ENCODE measurements around the gene CCDC188. TPM values are rescaled to one million over a fixed set of nuclear protein-coding genes. Genes with fewer than 3 reads are reported as not detected.
A peak's percentile ranks its signal among the peaks of the same experiment; 100 is the strongest.

CCDC188 gene
- total RNA-seq, 1 donor from 2014 or later, result 8.6 TPM

DNA sequence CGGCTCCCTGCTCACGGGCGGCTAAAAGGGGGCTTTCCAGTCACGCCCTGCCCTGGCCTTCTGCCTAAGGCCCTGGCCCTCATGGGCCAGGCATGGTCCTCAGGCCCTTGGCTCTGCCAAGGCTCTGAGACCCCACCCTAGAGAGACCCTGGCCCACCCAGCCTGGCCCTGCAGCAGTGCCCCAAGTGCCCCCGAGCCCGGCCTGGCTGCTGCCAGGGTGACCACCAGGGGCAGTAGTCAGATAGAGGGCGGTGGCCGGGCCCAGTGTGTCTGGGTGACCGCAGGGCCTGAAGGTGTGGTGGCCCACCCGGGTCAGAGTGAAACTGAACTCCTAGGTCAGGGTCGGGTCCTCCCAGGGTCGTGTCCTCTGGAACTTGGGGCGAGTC, 29.4 kb upstream of the CCDC188 start:
- peaks cover 4% of the 10 kb centered on the region for H3K4me1 Mint-ChIP-seq

DNA sequence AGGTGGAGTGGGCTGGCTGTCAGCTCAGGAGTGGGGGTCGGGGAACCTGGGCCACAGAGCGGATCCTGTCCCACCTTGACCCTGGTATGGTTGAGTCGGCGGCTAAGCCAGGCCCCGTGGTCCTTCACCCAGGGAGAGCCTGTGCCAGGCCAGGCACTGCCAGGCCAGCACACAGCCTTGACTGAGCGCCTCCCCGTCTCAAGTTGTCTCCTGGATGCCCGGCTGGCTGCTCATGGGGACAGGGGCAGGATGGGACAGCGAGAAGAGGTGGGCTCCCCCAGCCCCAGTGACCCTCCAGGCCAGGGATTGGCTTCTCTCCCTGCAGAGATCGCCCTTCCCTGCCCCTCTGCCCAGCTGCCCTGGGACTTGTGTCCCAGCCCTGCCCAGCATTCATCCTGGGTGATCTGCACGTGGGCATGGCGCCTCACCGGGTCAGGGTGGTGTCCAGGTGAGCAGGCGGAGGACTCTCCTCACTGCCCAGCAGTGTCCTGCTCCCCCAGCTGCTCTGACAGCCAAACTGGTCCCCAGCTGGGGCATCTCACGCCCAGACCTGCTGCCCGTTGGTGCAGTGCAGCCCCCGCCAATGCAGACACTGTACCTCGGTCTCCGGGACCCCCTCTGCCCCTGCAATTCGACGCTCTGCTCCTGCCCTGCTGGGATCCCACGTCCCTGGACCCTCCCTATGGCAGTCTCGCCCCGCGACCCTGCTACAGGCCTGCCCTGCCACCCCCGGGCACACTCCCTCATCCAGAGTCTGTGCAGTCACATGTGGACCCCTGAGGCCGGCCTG, 28.8 kb upstream of the CCDC188 start:
- no peaks in the 10 kb centered on the region for H3K9me3 Mint-ChIP-seq
- H3K27me3 Mint-ChIP-seq (ENCODE audit: low read depth), result no peaks in the 10 kb centered on the region
- TF ChIP-seq, protein P1, sequence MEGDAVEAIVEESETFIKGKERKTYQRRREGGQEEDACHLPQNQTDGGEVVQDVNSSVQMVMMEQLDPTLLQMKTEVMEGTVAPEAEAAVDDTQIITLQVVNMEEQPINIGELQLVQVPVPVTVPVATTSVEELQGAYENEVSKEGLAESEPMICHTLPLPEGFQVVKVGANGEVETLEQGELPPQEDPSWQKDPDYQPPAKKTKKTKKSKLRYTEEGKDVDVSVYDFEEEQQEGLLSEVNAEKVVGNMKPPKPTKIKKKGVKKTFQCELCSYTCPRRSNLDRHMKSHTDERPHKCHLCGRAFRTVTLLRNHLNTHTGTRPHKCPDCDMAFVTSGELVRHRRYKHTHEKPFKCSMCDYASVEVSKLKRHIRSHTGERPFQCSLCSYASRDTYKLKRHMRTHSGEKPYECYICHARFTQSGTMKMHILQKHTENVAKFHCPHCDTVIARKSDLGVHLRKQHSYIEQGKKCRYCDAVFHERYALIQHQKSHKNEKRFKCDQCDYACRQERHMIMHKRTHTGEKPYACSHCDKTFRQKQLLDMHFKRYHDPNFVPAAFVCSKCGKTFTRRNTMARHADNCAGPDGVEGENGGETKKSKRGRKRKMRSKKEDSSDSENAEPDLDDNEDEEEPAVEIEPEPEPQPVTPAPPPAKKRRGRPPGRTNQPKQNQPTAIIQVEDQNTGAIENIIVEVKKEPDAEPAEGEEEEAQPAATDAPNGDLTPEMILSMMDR (conservative IDR thresholded peaks at IDR 0.05), result no peak
- no peak for DNase-seq (ENCODE audit: low read depth, low spot score)
- peaks cover 4% of the 10 kb centered on the region for H3K4me1 Mint-ChIP-seq
- no peak overlapping the region for H3K4me3 Mint-ChIP-seq
- H3K36me3 Mint-ChIP-seq (ENCODE audit: low read depth), result no peaks in the 10 kb centered on the region
- H3K27ac Mint-ChIP-seq (ENCODE audit: unreplicated experiment), result no peak overlapping the region

More for the DNA sequence above, 29.4 kb upstream of the CCDC188 start:
- no peaks in the 10 kb centered on the region for H3K36me3 Mint-ChIP-seq (ENCODE audit: low read depth)
- no peak overlapping the region for H3K4me3 Mint-ChIP-seq
- TF ChIP-seq, protein P1 (conservative IDR thresholded peaks at IDR 0.05), result peak; percentile 43
- H3K9me3 Mint-ChIP-seq, result no peaks in the 10 kb centered on the region
- no peak for DNase-seq (ENCODE audit: low read depth, low spot score)
- no peak overlapping the region for H3K27ac Mint-ChIP-seq (ENCODE audit: unreplicated experiment)
- no peaks in the 10 kb centered on the region for H3K27me3 Mint-ChIP-seq (ENCODE audit: low read depth)

DNA sequence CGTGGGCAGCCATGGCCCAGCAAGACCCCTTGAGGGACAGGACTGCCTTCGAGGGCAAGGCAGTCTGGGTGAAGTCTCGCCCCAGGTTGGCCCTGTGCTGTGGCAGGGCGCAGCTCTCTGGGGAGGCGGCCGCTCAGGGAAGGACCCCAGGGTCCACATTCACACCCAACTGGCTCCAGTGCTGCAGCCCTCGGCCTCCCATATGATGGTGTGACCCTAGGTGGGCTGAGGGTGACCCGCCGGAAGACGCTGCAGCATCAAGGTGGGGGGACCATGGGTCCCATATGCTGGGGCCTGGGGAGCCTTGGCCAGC, 28.0 kb upstream of the CCDC188 start:
- Mint-ChIP-seq H3K27me3 (ENCODE audit: low read depth) (no peaks in the 10 kb centered on the region), H3K36me3 (ENCODE audit: low read depth) (no peaks in the 10 kb centered on the region), H3K4me3 (no peak overlapping the region), H3K9me3 (no peaks in the 10 kb centered on the region), H3K4me1 (peaks cover 4% of the 10 kb centered on the region), H3K27ac (ENCODE audit: unreplicated experiment) (no peak overlapping the region)
- TF ChIP-seq, protein P1 (conservative IDR thresholded peaks at IDR 0.05), result no peak
- no peak for DNase-seq (ENCODE audit: low read depth, low spot score)

GRCh38 chr22:20178075-20178914, 27.4 kb upstream of the CCDC188 start:
- Mint-ChIP-seq H3K4me3 (no peak overlapping the region), H3K36me3 (ENCODE audit: low read depth) (no peaks in the 10 kb centered on the region), H3K9me3 (no peaks in the 10 kb centered on the region), H3K4me1 (peaks cover 4% of the 10 kb centered on the region), H3K27me3 (ENCODE audit: low read depth) (no peaks in the 10 kb centered on the region), H3K27ac (ENCODE audit: unreplicated experiment) (no peak overlapping the region)
- TF ChIP-seq, protein P1 (conservative IDR thresholded peaks at IDR 0.05), result no peak
- no peak for DNase-seq (ENCODE audit: low read depth, low spot score)

DNA sequence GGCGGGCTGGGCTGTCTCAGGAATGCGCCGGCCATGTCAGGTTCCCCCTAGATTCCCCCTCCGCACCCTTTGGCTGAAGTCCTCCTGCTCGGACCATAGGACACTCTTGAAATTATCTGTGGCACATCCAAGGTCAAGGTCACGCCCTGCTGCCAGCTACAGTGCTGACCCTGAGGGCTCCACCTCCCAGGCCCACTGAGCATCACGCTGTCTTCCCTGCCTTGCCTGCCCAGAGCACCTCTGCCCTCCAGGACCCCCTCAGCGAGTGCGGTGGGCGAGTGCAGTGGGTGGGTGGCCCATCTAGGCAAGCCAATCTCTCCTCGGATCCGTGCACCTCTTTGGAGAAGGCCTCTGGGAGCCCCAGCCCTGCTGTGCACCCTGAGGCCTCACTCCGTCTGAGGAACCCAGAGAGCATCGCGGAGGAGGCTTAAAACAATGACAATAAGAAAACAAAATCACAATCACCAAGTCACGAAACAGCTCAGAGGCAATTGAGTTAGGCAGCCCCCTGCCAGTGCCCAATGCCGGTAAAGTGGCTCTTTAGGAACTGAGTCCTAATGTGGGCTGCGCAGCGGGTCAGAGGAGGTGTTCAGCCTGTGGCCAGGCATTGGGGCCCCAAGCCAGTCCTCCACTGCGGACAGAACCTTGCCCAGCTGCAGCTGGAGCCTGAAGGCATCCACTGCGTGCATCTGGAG, 26.5 kb upstream of the CCDC188 start:
- no peaks in the 10 kb centered on the region for H3K27me3 Mint-ChIP-seq (ENCODE audit: low read depth)
- no peaks in the 10 kb centered on the region for H3K9me3 Mint-ChIP-seq
- peaks cover 4% of the 10 kb centered on the region for H3K4me1 Mint-ChIP-seq
- TF ChIP-seq, protein P1 (conservative IDR thresholded peaks at IDR 0.05), result no peak
- no peaks in the 10 kb centered on the region for H3K36me3 Mint-ChIP-seq (ENCODE audit: low read depth)
- no peak overlapping the region for H3K4me3 Mint-ChIP-seq
- DNase-seq (ENCODE audit: low read depth, low spot score), result no peak
- no peak overlapping the region for H3K27ac Mint-ChIP-seq (ENCODE audit: unreplicated experiment)
